NCI-H345 (cell line): ENCODE measurements around the gene INTS3.
"Not testable (repeated sequence)": the region's sequence is repeated elsewhere in the genome, so short reads cannot be mapped to it uniquely, and the experiment has no call there.

Source experiments
- DNase-seq: peaks from one replicate; lab custom pipeline; 2025; lab: John Stamatoyannopoulos, UW

INTS3 gene

GRCh38 chr1:153777648-153778047 lies 49.8 kb downstream of the INTS3 start:
- DNase-seq = no peak

- no peak for DNase-seq
Observed at GRCh38 chr1:153778051-153778823, 50.4 kb downstream of the INTS3 start.

GRCh38 chr1:153778824-153779519 lies 51.1 kb downstream of the INTS3 start:
- no peak for DNase-seq

GRCh38 chr1:153779781-153780541 lies 52.1 kb downstream of the INTS3 start:
- DNase-seq = no peak

GRCh38 chr1:153780551-153780950 lies 52.7 kb downstream of the INTS3 start:
- no peak for DNase-seq

GRCh38 chr1:153782648-153783047 lies 54.8 kb downstream of the INTS3 start:
- DNase-seq = not testable (repeated sequence)

- peak; percentile 99 for DNase-seq
Observed at GRCh38 chr1:153783233-153784190, 55.7 kb downstream of the INTS3 start.

GRCh38 chr1:153786038-153786790 lies 58.4 kb downstream of the INTS3 start:
- DNase-seq = no peak

GRCh38 chr1:153789478-153790034 lies 61.7 kb downstream of the INTS3 start:
- DNase-seq = no peak

GRCh38 chr1:153790313-153790965 lies 62.6 kb downstream of the INTS3 start:
- no peak for DNase-seq

GRCh38 chr1:153790966-153791647 lies 63.3 kb downstream of the INTS3 start:
- no peak for DNase-seq

GRCh38 chr1:153791648-153792253 lies 63.9 kb downstream of the INTS3 start:
- DNase-seq = no peak

- no peak for DNase-seq
Observed at GRCh38 chr1:153792631-153793041, 64.8 kb downstream of the INTS3 start.

GRCh38 chr1:153793261-153793972 lies 65.6 kb downstream of the INTS3 start:
- DNase-seq = no peak

- no peak for DNase-seq
Observed at GRCh38 chr1:153793973-153794615, 66.2 kb downstream of the INTS3 start.

- no peak for DNase-seq
Observed at GRCh38 chr1:153794624-153795329, 66.9 kb downstream of the INTS3 start.

GRCh38 chr1:153795330-153795837 lies 67.5 kb downstream of the INTS3 start:
- DNase-seq = no peak
